ENCODE results near the gene FANCC.

FANCC gene

DNA sequence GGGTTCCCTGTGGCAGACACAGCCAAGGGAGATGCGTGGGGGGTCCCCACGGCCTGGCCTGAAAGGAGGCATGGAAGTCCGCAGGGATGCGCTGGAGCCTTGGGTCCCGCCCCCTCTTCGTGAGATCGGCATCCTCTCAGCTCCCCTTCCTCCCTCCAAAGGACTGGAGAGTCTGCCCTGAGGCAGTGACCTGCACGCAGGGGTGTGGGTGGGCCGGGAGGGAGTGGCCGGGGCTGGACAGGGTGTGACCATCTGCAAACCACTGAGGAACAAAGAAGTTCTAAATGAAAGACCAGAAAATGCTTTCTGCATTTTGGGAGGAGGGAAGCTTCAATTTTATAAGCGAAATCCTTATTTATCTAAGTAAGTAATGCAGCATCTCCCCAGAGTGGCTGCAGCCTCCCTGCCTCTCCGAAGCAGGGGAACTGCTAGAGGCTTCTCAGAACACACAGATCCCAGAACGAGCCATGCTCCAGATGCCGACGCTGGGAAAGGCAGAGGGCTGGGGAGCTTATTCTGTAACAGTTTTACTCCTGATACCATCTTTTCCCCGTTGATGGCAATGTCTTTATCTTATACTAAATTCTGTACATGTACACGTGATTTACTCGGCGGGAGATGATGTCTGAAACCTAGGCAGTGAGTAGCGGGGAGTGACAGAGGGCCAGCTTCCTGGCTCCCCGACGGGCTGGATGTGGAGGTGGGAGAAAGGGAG is 221.7 kb downstream of the FANCC start:
- DNase-seq, result no peak

DNA sequence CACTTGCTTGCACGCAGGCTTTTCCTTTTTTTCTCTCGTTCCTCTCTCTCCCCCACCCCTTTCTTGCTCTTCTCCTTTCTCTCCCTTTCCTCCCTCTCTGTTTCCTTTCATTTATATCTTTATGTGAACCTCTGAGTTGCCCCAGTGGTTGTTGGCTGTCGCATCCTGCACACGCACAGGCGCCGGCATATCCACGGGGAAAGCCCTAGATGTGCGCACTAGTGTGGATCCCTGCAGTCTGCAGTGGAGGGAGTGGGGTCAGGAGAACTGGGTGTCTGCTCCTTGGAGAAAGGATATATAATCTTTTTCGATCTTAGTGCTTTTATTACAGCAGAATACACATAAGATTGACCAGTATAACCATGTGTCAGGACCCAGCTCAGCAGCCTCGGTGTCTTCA is 223.5 kb downstream of the FANCC start:
- no peak for DNase-seq

DNA sequence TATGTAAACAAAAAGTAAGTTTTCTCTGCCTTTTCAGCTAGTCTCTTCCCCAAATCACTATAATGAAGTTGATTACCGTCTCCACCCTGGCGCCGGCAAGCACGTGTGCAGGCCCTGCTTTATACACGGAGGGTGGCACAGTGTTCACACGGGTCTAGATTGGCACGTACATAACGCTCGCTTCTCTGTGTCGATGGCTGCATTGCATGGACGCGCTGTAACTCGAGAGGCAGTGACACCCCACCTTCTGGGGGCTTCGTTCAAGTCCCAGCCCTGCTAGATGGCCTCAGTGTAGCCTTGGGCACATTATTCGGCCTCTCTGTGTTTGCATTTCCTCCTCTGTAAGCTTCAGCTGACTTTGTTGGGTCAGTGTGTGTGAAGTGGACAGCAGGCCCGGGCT is 223.9 kb downstream of the FANCC start:
- DNase-seq, result no peak

DNA sequence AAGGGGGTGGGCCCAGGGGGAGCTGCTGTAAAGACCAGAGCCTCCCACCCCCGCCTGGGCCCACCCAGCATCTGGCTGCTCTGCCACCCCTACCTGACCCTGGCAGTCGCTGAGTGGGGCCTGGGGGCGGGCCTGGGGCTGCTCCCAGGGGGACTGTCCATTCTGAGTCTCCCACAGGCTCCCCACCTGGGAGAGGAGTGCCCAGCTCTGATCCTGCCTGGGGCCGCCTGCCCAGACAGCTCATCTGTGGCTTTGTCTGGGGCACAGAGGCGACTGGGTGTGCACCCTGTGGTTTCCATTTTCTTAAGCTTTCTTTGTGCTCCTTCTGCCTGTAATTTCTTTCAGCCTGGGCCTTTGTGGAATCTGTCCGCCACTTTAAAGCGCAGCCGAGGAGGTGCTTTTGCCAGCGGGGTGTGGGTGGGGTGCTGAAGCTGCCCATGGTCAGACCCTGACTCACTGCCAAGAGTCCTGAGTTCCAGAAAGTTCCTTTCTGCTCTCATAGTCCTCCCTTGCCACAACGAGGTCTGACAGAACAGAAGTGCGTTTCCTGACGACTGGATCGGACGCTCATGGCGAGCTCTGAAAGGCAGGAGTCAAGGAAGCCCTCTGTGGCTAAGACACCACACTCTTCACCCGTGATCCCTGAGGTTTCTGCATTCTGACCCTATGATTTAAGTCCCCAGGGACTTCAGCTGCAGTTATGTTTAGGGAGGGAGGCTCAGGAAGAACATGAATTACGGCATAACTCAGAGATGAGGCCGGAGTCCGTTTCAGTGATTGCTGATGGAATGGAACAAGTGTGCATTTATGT is 225.0 kb downstream of the FANCC start:
- no peak for DNase-seq

DNA sequence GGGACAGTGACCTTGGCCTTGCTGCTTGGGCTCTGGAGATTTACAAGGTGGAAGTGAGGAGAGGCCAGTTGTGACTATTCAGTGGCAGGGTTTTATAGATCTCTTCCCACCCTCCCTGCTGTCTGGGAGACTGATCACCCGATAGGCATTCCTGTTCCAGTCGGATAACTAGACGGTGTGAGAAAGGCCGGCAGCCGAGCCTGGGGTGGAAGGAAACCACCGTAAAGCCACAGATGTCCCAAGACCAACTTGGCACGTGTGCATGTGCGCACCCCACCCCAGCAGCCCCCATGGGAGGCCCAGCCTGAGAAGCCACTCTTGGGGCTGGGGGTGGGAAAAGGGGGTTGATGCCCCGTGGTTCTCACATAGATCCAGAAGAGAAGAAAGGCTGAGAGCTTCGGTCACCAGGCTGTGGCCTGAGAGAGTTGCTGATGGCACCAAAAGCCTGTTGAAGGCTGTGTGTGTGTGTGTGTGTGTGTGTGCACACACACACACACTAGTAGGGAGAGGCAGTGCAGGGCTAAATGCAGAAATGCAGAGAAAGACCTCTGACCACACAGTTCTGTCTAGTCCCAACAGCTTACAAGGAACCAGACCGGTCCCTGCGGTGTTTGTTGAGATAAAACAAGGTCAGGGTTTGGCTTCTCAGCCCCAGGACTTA is 225.8 kb downstream of the FANCC start:
- DNase-seq, result no peak

DNA sequence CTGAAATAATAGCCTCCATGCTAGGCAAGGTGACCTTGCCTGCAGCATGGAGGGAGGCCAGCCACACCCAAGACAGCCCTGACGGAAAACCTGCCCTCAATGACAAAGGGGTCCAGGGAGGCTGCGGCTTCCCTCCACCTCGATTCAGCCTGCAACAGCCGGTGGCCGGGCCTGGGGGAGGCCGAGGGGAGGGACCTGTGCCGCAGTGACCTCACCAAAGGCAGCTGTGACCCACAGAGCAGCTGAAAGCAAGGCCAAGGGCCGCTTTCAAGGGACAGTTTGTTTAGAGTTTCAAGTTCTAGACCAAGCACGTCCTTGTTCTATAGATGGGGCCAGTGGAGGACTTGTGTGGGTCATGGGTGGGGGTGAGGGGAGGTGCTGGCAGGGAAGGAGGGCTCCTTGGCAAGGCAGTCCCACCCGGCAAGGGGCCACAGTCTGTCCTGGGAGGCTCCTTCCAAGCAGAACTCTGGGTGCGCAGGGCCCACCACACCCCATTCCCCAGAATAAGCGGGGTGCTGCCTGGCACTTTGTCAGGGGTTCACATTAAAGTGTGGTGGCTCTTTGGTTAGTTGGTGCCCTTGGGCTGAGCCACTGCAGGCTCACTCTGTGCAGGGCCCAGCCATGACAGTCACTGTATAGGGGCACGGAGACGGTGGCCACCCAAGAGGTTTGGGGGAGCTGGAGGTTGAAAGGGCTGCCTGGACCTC is 226.5 kb downstream of the FANCC start:
- no peak for DNase-seq

DNA sequence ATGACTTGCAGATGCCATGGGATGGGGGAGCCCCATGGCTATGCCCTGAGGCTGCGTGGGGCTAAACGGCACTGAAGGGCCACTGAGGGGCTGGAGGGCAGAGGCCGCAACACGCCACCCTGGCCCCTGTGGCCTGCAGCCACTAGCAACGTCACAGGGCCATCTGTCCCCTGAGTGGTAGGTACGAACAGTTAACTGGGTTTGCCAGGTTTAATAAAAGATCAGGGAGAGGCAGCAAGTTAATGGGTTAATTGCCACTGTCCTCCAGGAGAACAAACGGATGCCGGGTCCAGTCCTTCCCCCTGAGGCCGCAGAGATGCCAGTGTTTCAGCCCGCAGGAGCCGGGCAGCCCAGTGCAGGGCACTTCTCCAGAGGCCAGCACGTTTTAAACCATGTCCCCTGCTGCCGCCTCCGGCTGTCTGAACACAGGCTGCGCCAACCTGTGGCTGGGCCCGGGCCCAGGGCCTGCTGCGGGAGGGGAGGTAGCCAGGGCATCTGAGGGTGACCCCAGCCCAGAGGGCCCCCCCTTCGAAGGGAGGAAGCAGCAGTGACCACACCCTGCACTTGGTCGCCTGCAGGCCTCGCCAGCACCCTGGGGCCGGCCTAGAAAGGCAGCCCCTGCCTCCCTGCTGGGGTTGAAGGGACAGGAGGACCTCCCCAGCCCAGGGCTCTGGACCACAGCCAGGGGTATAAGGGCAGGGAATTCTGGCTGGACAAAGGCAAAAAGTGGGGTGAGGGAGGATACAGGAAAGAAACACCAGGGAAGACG is 227.3 kb downstream of the FANCC start:
- DNase-seq, result no peak

DNA sequence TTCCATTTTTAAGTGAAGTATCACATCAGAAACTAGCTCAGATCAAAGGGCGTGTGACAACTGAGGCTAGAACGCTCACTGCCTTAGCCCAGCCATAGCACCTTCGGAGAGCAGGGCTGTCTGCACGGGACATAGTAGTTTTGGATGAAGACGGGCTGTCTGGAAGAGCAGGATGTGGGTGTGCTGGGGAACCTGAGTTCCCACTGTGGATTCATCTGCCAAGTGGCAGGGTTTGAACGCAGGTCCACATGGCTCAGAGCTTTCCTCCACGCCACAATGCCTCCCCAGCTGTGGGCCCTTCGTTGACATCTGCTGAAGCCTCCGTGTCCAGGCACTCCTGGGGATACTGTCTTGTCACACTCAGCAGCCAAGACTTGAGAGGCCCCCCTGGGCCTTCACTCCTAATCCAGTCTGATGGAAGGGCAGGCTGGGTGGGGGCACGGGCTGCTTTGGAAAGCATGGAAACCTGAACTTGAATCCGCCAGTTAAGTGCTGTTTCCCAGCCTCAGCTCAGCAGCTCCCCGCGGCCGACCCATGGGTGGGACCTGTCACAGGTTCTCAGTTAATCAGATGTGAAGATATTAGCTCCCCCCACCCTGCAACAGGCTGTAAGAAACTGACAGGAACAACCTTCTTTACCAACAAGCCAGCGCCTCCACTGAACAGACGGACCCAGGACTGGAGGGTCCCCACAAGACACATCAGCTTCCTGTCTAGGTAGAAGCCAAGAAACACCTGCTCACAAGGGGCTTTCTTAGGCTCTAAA is 228.1 kb downstream of the FANCC start:
- DNase-seq, result no peak

DNA sequence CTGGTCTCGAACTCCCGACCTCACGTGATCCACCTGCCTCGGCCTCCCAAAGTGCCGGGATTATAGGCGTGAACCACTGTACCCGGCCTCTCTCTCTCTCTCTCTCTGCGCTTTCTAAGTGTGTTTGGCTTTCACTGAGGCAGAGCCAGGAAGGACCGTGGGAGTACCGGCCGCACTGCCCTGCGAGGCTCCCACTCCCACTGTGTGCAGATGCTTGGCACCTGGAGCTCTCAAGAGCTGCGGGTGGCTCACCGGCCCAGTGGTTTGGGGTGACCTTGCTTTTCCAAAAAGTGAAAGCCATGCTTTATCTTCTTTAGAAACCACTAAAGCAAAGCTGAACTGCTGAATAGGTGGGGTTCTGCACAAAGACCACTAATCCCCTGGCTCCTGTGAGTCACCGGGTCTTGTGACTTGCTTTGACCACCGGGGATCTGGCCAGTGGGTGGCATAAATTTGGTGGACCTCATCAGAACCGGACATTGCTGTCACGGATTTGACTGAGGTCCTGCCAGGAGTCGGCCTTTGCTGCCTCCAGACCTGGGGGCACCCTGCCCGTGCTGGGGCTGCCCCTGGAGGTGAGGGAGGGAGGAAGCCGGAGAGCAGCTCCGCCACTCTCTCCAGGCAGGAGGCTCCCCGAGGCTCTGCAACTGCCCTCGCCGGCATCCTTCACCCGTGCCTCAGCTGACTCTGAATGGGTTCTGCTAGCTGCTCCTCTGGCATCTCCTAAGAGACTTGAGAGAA is 228.9 kb downstream of the FANCC start:
- DNase-seq, result no peak

DNA sequence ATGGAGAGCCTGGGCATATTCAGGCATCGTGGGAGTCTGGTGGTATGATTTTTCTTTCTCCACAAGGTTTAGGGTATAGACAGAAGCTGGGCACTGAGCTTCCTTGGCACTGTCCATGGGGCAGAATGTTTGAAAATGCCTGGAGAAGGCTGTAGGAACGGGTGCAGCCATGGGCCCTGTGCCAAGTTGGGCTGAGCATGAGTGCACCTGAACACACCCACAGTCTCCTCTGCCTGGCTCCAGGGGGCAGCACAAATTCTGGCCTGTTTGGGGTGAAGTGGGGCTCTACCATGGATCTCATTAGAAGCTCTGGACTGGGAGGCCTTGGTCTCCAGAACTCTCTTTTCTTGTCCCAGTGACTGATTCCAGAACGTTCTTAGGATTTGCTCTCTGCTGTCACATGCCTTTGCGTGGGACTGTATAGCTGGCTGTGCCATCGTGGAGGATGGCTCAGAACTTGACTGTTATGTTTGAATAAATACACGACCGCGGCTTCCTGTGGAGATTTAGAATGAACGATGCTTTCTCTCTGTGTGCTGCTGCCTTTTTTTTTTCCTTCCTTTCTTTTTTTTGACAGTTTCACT is 229.8 kb downstream of the FANCC start:
- DNase-seq, result peak; percentile 13

DNA sequence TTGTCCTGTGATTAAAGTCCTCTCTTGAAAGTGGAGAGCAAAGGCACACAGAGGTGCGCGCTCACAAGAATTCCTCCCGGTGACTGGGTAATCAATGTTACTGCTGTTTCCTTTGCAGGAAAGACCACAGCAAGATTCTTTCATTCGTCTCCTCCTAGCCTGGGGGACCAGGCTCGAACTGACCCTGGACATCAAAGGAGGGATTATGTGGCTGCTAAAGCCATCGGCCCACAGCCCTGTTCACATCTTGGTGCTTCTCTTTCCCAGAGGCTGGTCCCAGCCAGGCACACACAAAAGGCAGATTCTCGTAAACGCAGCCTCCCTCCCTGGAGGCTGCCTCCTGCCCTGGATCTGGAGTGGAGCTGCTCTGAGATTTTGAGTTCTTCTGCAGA is 230.9 kb downstream of the FANCC start:
- DNase-seq, result no peak

DNA sequence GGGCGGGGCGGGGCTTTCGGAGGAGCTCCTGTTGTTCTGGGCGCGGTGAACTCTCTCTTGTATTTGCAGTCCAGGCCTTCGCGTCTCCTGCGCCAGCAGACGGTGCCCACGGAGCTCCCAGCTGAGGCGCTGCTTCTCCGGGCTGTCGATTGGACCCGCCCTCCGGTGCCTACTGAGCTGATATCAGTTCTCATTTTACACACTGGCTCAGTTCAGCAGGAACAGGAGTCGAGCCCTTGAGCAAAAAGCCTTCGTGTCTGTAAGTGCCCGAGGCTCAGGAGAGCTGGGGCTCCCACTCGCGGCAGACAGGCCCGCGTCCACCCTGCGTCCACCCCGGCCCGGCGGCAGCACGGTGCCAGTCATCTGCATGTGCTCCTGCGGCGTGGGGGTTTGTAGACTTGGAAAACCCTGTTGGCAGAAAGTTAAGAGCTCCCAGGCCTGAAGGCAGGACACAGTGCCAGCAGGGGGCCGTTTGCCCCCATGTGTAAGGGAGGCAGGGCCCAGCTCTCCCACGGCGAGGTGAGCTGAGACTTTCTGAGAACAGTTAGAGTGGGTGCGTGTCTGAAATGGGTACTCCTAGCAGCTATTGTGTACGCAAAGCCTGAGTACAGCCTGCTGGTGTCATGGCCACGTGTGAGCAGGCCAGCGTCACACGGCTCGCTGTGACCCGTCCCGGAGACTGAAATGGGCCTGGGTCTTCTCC is 231.5 kb downstream of the FANCC start:
- DNase-seq, result no peak

DNA sequence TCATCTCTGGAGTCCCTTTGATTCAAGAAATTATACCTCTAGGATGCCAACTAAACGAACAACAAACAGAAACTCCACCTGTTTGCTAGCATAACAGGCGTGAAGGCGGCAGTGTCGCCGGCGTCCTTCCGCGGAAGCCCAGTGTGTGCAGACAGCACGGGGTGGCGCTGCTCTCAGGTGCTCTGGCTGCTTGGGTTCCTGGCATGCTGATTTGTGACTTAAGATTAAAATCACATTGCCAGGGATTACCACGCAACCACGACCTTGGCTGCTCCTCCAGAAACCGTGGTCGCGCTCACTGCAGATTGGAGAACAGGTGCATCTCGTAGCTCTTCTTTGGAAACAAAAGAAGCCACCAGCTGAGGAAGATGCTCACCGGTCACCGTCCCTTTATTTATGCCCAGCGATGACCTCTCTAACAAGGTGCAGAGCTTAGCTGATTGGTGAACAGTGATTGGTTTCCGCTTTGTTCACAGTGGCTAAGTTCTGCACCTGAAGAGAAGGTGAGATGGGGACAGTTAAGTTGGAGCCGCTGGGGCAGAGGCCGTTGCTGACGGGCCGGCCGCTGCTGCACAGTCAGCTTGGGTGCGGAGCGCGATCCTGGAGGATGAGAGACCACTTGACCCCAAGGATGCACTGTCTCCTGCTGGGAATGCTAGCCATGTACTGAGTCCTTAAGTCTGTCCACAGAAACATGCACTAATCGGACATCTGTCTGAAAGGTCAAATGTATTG is 232.3 kb downstream of the FANCC start:
- DNase-seq, result no peak

DNA sequence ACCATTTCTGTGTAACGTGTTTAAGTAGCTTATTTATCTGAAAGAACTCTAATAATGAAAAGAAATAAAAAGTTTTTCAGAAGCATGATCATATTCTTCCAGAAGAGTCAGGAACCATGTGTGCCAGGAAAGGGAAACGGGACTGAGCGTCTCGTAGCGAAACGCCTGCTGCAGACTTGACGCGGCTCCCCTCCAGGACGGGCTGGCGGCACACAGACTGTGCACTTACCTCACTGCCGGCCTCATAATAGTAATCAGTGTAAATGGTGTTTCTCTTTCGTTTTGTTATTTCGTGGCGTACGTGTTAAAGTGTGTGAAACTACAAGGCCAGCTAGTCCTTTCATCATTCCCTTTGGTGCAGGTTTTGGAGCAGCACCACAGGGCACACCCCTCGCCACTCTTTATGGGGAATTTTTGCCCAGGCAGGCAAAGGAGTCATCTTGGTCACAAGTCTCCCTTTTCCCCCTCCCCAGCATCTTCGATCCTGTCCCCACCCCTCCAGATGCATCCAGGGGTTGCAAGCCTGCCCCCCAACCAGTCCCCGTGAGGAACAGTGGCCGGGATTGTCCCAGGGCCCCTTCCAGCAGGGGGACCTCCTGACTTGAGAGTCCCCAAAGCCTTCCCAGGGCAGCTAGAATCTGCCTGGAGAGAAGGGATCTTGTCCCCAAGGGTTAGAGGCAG is 233.1 kb downstream of the FANCC start:
- no peak for DNase-seq

DNA sequence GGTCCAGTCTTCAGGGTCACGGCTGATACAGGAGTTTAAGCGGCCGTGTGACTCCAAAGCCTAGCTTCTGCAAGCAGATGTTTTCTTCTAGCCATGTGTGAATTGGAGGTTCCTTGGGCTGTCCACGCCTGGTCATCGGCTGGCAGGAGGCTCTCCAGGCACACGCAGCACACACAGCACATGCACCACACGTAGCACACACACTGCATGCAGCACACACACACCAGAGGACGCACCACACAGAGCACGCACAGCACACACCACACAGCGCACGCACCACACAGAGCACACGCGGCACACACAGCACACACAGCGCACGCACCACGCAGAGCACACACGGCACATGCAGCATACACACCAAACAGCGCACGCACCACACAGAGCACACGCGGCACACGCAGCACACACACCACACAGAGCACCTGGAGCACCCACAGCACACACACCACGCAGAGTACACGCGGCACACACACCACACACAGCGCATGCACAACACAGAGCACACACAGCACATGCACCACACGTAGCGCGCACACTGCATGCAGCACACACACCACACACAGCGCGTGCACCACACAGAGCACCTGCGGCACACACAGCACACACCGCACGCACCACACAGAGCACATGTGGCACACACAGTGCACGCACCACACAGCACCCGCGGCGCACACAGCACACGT is 234.3 kb downstream of the FANCC start:
- no peak for DNase-seq

DNA sequence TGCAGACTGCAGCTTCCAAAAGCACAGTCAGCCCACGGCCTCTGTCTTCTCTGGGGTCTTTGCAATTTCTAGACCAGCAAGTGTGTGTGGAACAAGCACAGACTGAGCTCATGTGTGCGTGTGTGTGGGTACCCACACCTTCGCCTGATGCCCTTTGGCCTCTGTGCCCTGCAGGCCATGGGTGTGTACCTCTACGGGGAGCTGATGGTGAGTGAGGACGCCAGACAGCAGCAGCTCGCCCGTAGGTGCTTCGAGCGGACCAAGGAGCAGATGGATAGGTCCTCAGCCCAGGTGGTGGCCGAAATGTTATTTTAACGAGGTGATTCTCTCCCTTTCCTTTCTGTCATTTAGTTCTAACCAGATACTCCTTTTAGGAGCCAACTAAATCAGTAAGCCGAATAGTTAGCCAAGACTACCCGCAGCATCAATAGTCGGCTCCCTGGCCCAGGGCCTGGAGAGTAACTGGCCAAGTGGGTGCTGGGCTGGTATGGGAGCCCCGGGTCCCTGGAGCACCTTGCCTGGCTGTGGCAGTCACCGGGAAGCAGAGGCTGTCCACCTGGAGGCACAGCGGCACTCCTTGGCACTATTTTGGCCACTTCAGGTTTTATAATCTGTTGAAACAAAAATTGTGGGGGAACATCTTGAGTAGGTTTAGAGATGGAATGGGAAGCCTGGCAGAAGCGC is 235.0 kb downstream of the FANCC start:
- no peak for DNase-seq

DNA sequence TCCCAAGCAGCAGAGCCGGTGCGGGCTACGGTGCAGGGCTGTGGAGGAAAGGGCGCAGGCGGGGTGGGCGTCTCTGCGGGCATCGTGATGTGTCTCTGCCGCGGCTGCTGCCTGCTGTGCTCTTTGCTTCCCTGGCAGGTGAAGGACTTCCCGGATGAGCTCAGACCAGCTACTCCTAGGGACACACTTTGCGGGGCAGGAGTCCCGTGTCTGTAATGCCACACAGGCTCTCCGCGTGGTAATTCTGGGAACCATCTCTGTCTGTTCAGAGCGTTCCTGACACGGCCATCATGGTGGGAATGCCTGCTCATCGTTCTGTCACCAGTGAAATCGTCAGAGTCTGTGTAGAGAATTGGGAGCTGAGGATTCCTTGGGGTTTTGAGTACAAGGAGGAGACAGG is 235.5 kb downstream of the FANCC start:
- no peak for DNase-seq
